Neural cell (in vitro differentiated cells): ENCODE results near the gene DPYD. TPM values are rescaled to one million over a fixed set of nuclear protein-coding genes. Genes with fewer than 3 reads are reported as not detected.

Source experiments
- H2AFZ ChIP-seq: fragments of 200-600, 300-800 bp; sonication (generic), shearing (Covaris generic); 2 replicates; pipeline ENCODE4 v1.6.0; 2014; ENCODE audit warnings: low read depth, mild to moderate bottlenecking, antibody characterized with exemption, low read length, moderate library complexity
- H3F3A ChIP-seq: fragments of 200-600 bp; shearing (Covaris generic); 2 replicates; pipeline ENCODE4 v1.6.1; 2016; ENCODE audit warnings: mild to moderate bottlenecking, moderate library complexity, mixed read lengths, antibody characterized with exemption, low read length; ENCODE audit not compliant: insufficient read depth, poor library complexity, severe bottlenecking
- H3K27ac ChIP-seq: fragments of 200-600, 300-800 bp; sonication (generic), shearing (Covaris generic); 2 replicates; pipeline ENCODE4 v1.5.1; 2014; ENCODE audit warnings: mild to moderate bottlenecking, low read length, moderate library complexity
- H3K27me3 ChIP-seq: fragments of 300-800, 200-600 bp; sonication (generic), shearing (Covaris generic); 2 replicates; pipeline ENCODE4 v1.6.0; 2014; ENCODE audit warnings: mild to moderate bottlenecking, low read depth, low read length, moderate library complexity; ENCODE audit not compliant: insufficient read depth
- H3K36me3 ChIP-seq: fragments of 300-800, 200-600 bp; sonication (generic), shearing (Covaris generic); 2 replicates; pipeline ENCODE4 v1.5.1; 2014; ENCODE audit warnings: mild to moderate bottlenecking, antibody characterized with exemption, low read length, moderate library complexity; ENCODE audit not compliant: insufficient read depth
- H3K4me2 ChIP-seq: fragments of 300-800, 200-600 bp; sonication (generic), shearing (Covaris generic); 2 replicates; pipeline ENCODE4 v1.6.0; 2014; ENCODE audit warnings: mild to moderate bottlenecking, low read length
- H3K4me3 ChIP-seq: fragments of 300-800, 200-600 bp; sonication (generic), shearing (Covaris generic); 2 replicates; pipeline ENCODE4 v1.5.1; 2014; ENCODE audit warnings: mild to moderate bottlenecking, low read length, moderate library complexity
- H3K79me2 ChIP-seq: fragments of 200-600 bp; shearing (Covaris generic); replicated peaks from 2 replicates; pipeline ENCODE4 v1.6.0; 2014; ENCODE audit warnings: mild to moderate bottlenecking, low read length, moderate library complexity; ENCODE audit not compliant: insufficient read depth
- H3K9ac ChIP-seq: fragments of 300-800, 200-600 bp; sonication (generic), shearing (Covaris generic); 2 replicates; pipeline ENCODE4 v1.6.1; 2016; ENCODE audit warnings: mild to moderate bottlenecking, low read length, mixed read lengths
- H3K9me2 ChIP-seq: fragments of 200-600 bp; shearing (Covaris generic); 2 replicates; pipeline ENCODE4 v1.6.1; 2016; ENCODE audit warnings: mild to moderate bottlenecking, low read length, mixed read lengths; ENCODE audit not compliant: insufficient read depth
- H3K9me3 ChIP-seq: fragments of 200-600, 300-800 bp; sonication (generic), shearing (Covaris generic); 2 replicates; pipeline ENCODE4 v1.6.1; 2016; ENCODE audit warnings: mild to moderate bottlenecking, mixed run types, low read length, moderate library complexity, mixed read lengths
- H4K20me1 ChIP-seq: fragments of 200-600 bp; shearing (Covaris generic); 2 replicates; pipeline ENCODE4 v1.6.1; 2016; ENCODE audit warnings: mild to moderate bottlenecking, mixed run types; ENCODE audit not compliant: insufficient read depth
- EP300 ChIP-seq: fragments of 450-650 bp; conservative IDR thresholded peaks from 2 replicates; pipeline ENCODE4 v1.6.1; 2014; ENCODE audit warnings: antibody characterized with exemption, mild to moderate bottlenecking, moderate library complexity; ENCODE audit not compliant: poor library complexity, severe bottlenecking
- EZH2 ChIP-seq: fragments of 200-600, 300-800 bp; shearing (Covaris generic), sonication (generic); IDR thresholded peaks from 2 replicates; pipeline ENCODE4 v1.6.1; 2014; ENCODE audit warnings: antibody characterized with exemption, low read length, borderline replicate concordance, mild to moderate bottlenecking; ENCODE audit not compliant: insufficient read depth, poor library complexity, severe bottlenecking
- MXI1 ChIP-seq: fragments of 450-650 bp; conservative IDR thresholded peaks from 2 replicates; pipeline ENCODE4 v1.6.1; 2014; ENCODE audit warnings: antibody characterized with exemption, mild to moderate bottlenecking; ENCODE audit not compliant: poor library complexity, severe bottlenecking
- POLR2AphosphoS5 ChIP-seq: IDR thresholded peaks from 2 replicates; pipeline ENCODE4 v1.6.1; 2012
- RAD21 ChIP-seq: fragments of 450-650 bp; conservative IDR thresholded peaks from 2 replicates; pipeline ENCODE4 v1.6.1; 2014; ENCODE audit warnings: antibody characterized with exemption, mild to moderate bottlenecking, moderate library complexity
- REST ChIP-seq: IDR thresholded peaks from 2 replicates; pipeline ENCODE4 v1.6.1; 2012; ENCODE audit warnings: borderline replicate concordance
- SMC3 ChIP-seq: fragments of 450-650 bp; conservative IDR thresholded peaks from 2 replicates; pipeline ENCODE4 v1.6.1; 2014; ENCODE audit warnings: antibody characterized with exemption, mild to moderate bottlenecking, moderate library complexity; ENCODE audit not compliant: poor library complexity
- TAF1 ChIP-seq: IDR thresholded peaks from 2 replicates; pipeline ENCODE4 v1.6.1; 2012; ENCODE audit warnings: low read depth
- polyA plus RNA-seq: library from polyadenylated mRNA; depleted of rRNA; stranded (reverse); fragments of >200 nt; gene quantifications from 2 replicates; pipeline ENCODE4 v1.2.3, GENCODE V29; 2014
- TF ChIP-seq, protein P1 (sequence below): fragments of 450-650 bp; IDR thresholded peaks from 2 replicates; pipeline ENCODE4 v1.5.1; 2014; ENCODE audit warnings: antibody characterized with exemption, mild to moderate bottlenecking, moderate library complexity; ENCODE audit not compliant: poor library complexity, severe bottlenecking

DPYD gene
- polyA plus RNA-seq, 1 donor from 2014 or later: 6.7 TPM

GRCh38 chr1:97157991-97158390 lies 762.8 kb downstream of the DPYD start:
- Histone ChIP-seq H3K79me2 (no peaks in the 10 kb centered on the region), H3F3A (no peaks in the 10 kb centered on the region), H3K9ac (no peak overlapping the region), H4K20me1 (no peaks in the 10 kb centered on the region), H3K9me2 (no peaks in the 10 kb centered on the region), H3K27ac (peak overlapping the region; percentile 23), H3K9me3 (no peaks in the 10 kb centered on the region), H3K4me3 (no peak overlapping the region), H3K4me2 (no peak overlapping the region), H3K27me3 (no peaks in the 10 kb centered on the region), H3K36me3 (no peaks in the 10 kb centered on the region), H2AFZ (no peak overlapping the region)
- TF ChIP-seq MXI1 (no peak), TAF1 (no peak), REST (no peak), SMC3 (no peak), EP300 (no peak), RAD21 (no peak)
- TF ChIP-seq, protein P1, sequence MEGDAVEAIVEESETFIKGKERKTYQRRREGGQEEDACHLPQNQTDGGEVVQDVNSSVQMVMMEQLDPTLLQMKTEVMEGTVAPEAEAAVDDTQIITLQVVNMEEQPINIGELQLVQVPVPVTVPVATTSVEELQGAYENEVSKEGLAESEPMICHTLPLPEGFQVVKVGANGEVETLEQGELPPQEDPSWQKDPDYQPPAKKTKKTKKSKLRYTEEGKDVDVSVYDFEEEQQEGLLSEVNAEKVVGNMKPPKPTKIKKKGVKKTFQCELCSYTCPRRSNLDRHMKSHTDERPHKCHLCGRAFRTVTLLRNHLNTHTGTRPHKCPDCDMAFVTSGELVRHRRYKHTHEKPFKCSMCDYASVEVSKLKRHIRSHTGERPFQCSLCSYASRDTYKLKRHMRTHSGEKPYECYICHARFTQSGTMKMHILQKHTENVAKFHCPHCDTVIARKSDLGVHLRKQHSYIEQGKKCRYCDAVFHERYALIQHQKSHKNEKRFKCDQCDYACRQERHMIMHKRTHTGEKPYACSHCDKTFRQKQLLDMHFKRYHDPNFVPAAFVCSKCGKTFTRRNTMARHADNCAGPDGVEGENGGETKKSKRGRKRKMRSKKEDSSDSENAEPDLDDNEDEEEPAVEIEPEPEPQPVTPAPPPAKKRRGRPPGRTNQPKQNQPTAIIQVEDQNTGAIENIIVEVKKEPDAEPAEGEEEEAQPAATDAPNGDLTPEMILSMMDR: no peak

DNA sequence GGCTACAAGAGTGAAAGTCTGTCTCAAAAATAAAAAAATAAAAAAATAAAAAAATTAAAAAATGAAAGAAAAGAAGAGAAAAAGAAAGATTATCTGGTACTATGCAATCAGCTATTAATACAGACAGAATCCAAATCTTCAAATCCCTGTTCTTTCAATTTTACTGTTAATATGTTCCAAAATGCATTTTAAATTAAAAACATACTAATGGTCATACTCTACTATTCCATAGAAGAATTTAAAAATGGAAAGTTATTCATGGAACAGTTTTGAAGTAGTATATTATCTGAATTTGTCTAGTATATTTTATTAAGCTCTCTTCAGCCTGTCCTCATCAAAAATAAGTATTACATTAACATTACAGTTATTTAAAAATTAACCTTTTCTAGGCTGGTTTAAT lies 769.2 kb downstream of the DPYD start:
- Histone ChIP-seq H3K9me2 (no peaks in the 10 kb centered on the region), H2AFZ (no peak overlapping the region), H3K79me2 (no peaks in the 10 kb centered on the region), H3K27ac (no peak overlapping the region), H3K36me3 (no peaks in the 10 kb centered on the region), H3F3A (no peaks in the 10 kb centered on the region), H4K20me1 (no peaks in the 10 kb centered on the region), H3K4me2 (no peak overlapping the region), H3K9me3 (no peaks in the 10 kb centered on the region), H3K27me3 (no peaks in the 10 kb centered on the region), H3K9ac (no peak overlapping the region), H3K4me3 (no peak overlapping the region)
- TF ChIP-seq POLR2AphosphoS5: no peak
- no peak for TF ChIP-seq EZH2
- TF ChIP-seq, protein P1: no peak
